Testis (tissue), 2 donors: ENCODE results near the gene EEFSEC.

Source experiments
- POLR2A ChIP-seq: fragments of 450-650 bp; IDR thresholded peaks from one replicate; pipeline ENCODE4 v1.6.1; 2017; ENCODE audit warnings: antibody characterized with exemption, mild to moderate bottlenecking, moderate library complexity
- TF ChIP-seq, protein P1 (sequence below), 3 experiments: fragments of 450-650 bp in 2 of 3; fragments of 200-600 bp in 1 of 3; sonication (generic) in 1 of 3; IDR thresholded peaks; one replicate each; pipeline ENCODE4 v1.5.1; 2016 to 2019; ENCODE audit warnings: antibody characterized with exemption in 3 of 3, mild to moderate bottlenecking in 2 of 3, moderate library complexity in 1 of 3

DNA sequence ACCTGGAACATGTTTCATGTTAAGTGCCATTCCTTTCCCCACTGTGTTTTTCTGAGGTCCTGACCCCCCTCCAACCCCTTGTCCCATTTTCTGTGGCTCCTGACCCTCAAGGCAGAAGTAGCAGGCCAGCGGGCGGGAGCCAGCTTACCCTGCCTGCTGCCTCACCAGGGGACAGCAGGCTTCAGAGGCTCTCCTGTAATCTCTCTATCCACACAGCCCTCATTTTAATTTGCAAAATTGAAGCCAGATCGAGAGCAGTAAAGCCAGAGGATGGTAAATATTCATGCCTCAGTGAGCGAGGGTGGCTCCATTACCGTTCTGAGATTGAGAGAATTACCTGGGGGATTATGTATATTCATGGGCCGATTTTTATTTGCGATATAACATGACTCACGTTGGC, 165.8 kb downstream of the EEFSEC start:
- TF ChIP-seq, protein P1, sequence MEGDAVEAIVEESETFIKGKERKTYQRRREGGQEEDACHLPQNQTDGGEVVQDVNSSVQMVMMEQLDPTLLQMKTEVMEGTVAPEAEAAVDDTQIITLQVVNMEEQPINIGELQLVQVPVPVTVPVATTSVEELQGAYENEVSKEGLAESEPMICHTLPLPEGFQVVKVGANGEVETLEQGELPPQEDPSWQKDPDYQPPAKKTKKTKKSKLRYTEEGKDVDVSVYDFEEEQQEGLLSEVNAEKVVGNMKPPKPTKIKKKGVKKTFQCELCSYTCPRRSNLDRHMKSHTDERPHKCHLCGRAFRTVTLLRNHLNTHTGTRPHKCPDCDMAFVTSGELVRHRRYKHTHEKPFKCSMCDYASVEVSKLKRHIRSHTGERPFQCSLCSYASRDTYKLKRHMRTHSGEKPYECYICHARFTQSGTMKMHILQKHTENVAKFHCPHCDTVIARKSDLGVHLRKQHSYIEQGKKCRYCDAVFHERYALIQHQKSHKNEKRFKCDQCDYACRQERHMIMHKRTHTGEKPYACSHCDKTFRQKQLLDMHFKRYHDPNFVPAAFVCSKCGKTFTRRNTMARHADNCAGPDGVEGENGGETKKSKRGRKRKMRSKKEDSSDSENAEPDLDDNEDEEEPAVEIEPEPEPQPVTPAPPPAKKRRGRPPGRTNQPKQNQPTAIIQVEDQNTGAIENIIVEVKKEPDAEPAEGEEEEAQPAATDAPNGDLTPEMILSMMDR (IDR thresholded peaks at IDR 0.05) = no peak
- TF ChIP-seq POLR2A = no peak
